HK-2 (cell line): ENCODE data around the gene PCCB.
"Not testable (repeated sequence)": the region's sequence is repeated elsewhere in the genome, so short reads cannot be mapped to it uniquely, and the experiment has no call there.

Experiments used
- DNase-seq: peaks from one replicate; pipeline ENCODE4 v3.0.0-alpha.2; 2018; ENCODE audit not compliant: unreplicated experiment

Gene PCCB

DNA sequence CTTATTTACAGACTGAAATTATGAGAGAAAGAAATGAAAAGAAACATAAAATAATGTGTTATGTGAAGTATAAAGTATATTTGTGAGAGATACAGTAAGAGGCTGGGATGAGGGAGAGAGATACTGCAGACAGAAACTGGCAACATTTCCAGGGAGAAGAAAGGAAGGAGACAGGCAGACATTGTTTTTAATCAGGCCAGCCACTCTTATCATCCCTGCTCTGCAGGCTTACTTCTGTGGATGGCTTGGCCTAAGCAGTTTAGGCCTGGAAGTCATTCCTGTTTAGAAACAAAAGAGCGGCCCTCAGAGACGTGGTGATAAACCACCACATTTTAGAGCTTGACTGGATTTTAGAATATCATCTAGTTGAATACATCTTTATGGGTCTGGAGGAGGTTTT, 12.4 kb downstream of the PCCB start:
- DNase-seq = no peak

DNA sequence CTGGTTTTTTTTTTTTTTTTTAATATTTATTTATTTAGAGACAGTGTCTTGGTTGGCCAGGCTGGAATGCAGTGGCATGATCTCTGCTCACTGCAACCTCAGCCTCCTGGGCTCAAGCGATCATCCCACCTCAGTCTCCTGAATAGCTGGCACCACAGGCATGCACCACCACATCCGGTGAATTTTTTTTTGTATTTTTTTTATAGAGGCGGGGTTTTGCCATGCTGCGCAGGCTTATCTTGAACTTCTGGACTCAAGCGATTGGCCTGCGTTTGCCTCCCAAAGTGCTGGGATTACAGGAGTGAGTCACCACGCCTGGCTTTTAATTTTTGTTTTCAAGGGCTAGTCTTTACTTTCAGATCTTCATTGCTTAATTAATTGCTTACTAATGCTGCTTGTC, 13.1 kb downstream of the PCCB start:
- no peak for DNase-seq

DNA sequence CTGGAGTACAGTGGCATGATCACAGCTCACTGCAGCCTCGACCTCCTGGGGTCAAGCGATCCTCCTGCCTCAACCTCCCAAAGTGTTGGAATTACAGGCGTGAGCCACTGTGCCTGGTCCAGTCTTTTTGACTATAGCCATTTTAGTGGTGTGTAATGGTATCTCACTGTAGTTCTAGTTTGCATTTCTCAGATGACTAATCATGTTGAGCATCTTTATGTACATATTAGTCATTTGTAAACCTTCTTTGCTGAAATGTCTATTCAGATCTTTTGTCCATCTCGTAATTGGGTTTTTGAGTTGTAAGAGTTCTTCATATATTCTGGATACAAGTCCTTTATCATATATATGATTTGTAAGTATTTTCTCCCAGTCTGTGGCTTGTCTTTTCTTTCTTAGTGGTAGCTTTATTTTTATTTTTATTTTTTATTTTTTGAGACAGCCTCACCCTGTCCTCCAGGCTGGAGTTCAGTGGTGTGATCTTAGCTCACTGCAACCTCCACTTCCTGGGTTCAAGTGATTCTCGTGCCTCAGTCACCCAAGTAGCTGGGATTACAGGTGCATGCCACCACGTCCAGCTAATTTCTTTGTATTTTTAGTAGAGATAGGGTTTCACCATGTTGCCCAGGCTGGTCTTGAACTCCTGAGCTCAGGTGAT, 16.5 kb downstream of the PCCB start:
- not testable (repeated sequence) for DNase-seq

DNA sequence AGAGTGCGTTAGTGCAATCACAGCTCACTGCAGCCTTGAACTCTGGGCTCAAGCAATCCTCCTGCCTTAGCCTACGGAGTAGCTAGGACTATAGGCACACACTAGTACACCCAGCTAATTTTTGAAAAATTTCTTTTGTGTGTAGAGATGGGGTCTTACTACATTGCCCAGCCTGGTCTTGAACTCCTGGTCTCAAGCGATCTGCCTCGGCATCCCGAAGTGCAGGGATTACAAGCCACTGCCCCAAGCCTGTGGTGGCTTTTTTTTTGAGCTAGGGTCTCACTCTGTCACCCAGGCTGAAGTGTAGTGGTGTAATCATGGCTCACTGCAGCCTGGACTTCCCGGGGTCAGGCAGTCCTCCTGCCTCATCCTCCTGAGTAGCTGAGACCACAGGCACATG, 17.1 kb downstream of the PCCB start:
- DNase-seq = no peak

DNA sequence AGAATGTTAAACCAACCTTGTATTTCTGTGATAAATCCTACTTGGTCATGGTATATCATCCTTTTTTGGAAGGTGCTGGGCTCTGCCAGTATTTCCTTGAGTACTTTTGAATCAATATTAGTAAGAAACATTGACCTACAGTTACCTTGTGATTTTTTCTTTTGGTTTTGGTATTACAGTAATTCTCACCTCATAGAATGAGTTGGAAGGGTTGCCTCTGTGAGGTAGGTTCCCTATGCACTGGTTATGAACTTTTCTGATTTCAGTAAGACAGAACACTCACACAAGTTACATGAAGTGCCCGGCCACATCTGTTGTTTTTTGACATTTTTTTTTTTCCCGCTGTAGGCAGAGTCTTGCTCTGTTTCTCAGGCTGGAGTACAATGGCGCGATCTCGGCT, 20.0 kb downstream of the PCCB start:
- no peak for DNase-seq

DNA sequence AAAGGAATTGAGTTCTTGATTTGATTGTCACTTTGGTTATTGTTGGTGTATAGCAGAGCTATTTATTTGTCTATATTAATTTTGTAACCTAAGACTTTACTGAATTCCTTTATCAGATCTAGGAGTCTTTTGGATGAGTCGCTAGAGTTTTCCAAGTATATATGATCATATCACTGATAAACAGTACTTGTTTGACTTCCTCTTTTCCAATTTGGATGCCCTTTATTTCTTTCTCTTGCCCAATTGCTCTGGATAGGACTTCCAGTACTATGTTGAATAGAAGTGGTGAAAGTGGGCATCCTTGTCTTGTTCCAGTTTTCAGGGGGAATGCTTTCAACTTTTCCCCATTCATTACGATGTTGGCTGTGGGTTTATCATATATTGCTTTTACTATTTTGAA, 21.5 kb downstream of the PCCB start:
- DNase-seq = not testable (repeated sequence)

DNA sequence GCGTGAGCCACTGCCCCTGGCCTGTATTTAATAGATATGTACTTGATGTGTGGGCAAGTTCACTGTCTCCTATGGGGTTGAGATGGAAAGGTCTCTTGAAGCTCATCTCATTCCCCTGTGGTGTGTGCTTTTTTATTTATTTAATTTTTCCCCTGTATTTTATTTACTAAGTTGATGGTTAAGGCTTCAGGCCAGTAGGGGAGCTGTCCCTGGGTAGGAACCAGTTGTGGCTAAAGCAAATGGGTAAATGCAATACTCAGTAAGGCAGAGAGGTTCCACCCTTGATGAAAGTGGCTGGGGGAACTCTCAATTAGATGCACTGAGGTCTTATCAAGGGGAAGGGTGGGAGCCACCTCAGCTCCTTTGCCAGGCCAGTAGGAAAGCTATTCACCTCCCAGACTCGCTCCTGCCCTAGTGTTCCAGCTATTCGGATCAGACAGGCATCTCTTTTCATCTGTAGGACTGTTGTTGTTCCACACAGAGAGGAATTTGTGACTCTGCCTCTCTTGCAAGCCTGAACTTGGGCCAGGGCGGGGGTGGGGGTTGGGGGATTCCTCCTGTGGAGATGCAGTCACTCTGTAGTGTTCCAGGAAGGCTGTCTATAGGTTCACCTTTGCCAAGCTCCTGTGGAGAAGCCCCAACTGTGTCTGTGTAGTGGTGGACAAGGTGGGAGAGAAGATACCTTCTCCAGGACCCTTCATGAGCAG, 26.1 kb downstream of the PCCB start:
- no peak for DNase-seq

DNA sequence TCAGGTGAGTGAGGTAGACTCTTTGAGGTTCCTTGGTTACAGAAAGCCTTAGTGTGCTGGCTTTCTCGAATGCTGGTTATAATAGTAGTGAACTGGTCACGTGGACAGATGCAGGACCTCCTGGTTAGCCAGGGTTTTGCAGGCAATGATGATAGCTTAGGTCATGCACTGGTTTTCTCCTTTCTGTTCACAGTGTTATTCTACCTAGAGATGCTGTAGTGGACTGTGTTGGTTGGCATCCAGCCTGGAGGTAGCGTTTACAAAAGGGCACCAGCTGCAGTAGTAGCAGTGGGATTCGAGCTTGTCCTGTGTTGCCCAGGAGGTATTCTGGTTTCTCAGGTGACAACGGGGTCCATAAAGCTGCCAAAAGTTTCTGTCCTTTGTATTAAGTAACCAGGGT, 27.0 kb downstream of the PCCB start:
- no peak for DNase-seq

DNA sequence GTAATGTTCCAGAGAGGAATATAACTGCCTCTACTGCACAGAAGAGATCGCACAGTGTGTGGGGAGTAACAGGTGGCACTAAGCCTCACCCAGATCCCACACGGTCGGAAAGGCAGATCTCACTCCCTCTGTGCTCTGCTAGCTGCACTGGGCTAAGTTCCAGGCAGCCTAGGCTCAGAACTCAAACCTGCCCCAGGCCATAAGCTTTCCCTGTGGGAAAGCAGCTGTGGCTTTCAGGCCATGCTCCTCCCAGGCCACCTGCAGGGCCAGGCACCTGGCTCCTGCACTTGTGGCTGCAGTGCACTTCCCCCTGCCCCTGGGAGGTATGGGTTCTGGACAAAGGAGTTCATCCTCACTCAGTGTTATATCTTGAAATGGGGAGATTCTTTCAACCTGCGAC, 27.5 kb downstream of the PCCB start:
- DNase-seq = no peak

DNA sequence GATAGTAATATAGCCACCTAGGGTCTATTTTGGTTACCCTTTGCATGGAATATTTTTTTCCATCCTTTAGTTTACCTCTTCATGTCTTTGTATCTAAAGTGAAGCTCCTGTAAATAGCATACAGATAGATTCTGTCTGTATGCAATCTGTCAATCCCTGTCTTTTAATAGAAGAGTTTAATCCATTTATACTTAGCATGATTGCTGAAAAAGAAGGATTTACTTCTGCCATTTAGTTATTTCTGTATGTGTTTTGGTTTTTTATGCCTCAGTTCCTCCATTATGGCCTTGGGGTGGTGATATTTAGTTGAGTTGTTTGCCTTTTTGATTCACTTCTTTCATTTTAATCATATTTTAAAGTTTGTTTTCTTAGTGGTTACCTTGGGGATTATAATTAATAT, 29.0 kb downstream of the PCCB start:
- no peak for DNase-seq

DNA sequence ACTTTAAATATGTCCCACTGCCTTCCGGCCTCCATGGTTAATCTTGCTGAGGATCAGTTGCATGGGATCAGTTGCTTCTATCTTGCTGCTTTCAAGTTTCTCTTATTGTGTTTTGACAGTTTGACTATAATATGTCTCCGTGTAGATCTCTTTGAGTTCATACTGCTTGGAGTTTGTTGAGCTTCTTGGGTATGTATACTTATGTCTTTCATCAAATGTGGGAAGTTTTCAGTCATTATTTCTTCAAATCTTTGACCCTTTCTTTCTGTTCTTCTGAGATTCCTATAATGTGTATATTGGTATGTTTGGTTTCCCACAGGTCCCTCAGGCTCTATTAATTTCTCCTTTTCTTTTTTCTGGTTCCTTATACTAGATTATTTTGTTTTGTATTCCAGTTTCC, 30.8 kb downstream of the PCCB start:
- DNase-seq = no peak

DNA sequence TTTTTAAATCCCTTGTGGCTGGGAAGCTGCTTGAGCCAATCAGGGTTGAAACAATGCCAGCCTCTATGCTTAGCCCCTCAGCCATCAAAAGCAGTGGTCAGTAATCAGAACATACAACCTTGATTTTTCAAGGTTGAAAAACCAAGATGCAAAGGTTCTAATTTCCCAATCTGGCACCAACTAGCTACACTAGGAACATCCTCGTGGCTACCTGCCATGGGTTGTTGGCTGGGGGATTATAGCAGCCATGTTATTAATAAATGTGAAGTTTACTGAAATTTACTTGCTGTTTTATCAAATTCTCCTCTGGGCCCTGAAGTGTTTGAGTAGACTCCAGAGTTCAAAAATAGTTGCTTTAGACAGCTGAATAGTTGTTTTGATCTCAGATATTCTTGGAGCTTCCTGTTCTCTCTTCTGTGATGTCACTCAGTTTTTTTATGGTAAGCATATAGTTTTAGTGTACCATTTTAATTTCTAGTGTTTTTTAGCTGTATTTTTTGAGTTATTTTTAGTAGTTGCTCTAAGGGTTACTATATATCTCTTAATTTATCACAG, 31.9 kb downstream of the PCCB start:
- DNase-seq = no peak

DNA sequence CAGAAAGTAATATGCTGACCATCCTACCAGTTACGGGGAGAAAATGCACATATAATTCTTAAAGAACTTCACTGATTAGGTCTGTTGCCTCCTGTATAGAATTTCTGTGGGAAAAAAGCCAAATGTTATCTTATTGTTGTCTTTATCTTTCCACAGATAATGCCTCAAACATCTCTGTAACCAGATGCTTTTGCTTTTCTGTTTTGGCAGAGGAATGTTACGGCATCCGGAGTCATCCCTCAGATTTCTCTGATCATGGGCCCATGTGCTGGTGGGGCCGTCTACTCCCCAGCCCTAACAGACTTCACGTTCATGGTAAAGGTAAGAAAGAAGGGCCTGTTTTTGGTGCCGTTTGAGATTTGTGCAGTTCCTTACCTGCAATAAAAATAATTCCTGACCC, 33.5 kb downstream of the PCCB start:
- DNase-seq = no peak

DNA sequence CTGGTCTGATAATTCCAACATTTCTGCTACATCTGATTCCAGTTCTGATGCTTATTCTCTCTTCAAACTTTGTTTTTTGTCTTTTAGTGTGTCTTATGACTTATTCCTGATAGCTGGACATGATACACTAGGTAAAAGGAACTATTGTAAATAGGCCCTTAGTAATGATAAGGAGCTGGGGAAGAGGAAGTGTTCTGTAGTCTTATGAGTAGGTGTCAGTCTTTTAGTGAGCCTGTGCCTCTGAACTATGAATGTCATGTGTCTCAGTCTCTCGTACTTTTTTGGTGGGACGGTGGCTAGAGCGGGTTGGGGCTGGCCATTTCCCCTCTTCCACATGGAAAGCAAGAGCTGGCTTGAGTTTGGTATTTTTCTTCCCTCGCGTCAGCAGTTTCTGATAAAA, 41.2 kb downstream of the PCCB start:
- no peak for DNase-seq

DNA sequence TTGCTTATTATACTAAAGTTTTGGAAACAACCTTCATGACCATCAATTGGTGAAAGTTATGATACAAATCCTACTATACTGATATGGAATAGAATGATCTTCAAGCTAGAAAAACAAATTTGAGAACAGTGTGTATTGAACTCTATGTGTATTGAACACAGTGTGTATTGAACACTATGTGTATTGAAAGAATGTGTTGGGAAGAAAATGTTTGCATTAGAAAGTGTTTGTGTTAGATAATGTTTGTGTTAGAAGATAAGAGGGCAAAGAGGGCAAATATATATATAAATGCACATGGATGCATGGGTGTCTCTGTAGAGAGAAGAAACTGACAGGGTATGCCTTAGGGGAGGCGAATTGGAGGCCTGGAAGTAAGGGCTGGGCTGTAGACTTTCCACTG, 42.4 kb downstream of the PCCB start:
- no peak for DNase-seq

DNA sequence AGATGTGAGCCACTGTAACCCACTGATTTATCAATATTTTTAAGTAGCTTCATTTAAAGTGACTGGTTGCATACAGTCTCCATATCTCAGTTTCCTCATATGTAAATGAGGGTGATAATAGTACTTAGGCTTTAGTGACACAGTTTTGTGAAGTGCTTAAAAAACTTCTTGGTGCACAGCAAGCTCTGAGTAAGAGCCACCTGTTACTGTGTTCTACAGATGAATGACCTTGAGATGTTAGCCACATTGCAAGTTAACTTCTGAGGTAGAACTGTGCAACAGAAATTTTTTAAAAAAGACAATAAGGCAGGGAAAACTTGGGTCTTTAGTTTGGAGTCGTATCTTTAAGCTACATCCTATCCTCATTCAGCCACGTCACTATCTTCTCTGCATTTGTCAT, 43.1 kb downstream of the PCCB start:
- DNase-seq = no peak

DNA sequence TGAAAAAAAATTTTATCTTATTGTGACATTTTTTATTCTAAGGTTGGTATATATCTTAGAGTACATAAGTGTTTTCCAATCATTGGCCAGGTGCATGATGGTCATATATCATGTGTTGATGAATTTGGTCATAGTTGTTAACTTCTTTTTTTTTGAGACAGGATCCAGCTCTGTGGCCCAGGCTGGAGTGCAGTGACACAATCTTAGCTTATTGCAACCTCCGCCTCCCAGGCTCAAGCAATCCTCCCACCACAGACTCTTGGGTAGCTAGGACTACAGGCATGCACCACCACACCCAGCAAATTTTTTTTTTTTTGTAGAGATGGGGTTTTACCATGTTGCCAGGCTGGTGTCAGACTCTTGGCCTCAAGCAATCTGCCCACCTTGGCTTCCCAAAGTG, 44.0 kb downstream of the PCCB start:
- no peak for DNase-seq

DNA sequence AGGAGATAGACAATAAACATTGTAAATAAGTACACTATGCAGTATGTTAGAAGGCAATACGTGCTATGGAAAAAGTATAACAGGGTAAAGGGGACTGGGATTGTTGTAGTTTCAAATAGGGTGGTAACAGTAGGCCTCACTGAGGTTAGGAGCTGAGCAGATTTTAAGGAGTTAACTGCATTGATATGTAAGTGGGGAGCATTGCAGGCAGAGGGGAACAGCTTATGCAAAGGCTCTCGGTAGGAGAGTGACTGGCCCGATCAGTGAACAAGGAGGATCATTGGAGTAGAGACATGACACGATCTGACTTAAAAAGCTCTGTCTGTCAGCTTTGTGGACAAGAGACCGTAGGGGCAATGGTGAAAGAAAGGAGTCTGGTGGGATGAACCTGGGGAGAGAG, 46.8 kb downstream of the PCCB start:
- DNase-seq = no peak

DNA sequence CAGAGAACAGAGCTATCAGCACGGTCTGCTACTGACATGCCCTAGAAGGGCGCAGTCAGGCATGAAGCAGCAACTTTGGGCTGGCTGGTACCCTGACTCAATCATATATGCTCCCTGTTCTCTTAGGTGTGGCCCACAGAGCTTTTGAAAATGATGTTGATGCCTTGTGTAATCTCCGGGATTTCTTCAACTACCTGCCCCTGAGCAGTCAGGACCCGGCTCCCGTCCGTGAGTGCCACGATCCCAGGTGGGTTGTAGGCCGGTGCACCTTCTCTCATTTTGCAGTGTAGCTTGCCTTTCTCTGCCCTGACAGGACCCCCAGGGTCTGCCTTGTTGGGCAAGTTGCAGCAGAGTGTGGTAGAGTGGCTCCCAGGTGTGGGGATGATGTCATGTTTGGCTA, 47.7 kb downstream of the PCCB start:
- no peak for DNase-seq

DNA sequence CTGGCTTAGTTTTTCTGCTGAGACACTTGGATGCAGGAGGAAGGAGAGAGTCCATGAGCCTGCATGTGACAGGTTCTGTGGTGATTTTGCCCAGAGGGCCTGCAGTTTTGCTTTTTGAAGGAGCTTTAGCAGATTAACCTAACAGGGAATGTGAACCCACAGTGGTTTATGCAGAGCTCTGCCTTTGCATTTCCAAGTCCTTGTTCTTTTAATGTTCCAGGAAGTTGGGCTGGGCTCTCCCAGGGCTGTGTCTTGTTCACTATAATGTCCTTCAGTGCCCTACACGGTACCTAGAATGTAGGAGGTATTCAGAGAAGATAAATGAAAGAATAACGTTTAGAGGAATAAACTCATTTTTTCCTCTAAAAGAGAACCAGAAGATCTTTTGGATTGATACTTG, 50.3 kb downstream of the PCCB start:
- DNase-seq = no peak

DNA sequence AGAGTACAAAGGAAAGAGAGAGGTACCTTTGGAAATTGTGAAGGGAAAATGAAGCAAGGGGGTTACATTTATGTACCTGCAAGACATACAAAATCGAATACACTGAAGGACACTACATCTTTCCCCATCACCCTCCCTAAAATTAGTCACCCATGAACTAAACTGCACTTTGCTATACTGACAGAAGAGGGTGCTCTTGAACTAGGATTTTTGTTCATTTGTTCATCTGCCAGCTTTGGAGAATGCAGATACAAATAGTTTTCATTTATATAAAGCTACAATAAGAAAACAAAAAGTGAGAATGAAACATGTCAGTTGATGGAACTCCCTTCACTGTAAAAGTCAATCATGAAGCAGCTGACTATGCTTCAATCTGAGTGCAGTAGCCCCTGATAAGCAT, 55.7 kb downstream of the PCCB start:
- no peak for DNase-seq

DNA sequence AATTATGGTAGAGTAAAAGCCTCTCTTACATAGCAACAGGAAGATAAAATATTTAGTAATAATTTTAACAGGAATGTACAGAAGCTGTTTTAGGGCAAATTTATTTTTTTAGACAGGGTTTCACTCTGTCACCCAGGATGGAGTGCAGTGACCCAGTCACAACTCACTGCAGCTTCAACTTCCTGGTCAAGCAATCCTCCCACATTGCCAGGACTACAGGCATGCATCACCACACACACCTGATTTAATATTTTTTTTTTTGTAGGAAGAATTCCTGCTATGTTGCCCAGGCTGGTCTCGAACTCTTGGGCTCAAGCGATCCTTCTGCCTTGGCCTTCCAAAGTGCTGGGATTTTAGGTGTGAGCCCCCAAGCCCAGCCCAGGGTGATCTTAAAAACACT, 61.1 kb downstream of the PCCB start:
- DNase-seq = no peak

DNA sequence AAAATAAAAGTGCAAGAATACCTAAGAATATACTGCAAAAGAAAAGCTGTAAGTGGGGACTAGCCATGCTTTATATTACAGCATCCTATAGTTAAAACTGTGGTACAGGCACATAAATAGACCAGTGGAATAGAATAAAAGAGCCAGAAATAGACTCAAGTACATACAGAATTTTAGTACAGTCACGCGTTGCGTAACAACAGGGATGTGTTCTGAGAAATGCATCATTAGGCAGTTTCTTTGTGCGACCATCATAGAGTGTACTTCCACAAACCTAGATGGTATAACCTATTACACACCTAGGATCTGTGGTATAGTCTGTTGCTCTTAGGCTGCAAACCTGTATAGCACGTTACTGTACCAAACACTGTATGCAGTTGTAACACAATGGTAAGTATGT, 61.8 kb downstream of the PCCB start:
- no peak for DNase-seq

DNA sequence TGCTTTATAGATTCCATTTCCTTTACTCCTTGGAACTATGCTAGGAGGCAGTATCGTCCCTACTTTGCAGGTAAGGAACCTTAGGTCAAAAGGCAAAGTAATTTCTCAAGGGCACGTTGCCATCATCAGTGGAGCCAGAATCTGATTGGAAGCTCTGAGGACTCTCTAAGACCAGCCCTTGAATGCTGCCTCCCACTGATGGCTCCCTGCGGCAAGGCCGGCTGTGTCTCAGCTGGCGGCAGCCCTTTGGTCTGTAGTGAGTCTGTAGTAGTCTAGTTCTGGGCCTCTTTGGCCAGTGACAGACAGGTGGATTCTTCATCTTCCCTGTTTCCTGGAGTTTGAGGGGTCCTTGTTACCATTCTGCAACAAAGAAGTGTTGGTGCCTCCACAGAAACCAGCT, 76.2 kb downstream of the PCCB start:
- no peak for DNase-seq
